ENCODE measurements around the gene PUS3.
"Not testable (repeated sequence)": the region's sequence is repeated elsewhere in the genome, so short reads cannot be mapped to it uniquely, and the experiment has no call there.

PUS3 gene

GRCh38 chr11:125865354-125865753, 37.7 kb downstream of the PUS3 start:
- not testable (repeated sequence) for DNase-seq (ENCODE audit: low spot score)

GRCh38 chr11:125862786-125863185, 40.2 kb downstream of the PUS3 start:
- DNase-seq (ENCODE audit: low spot score) = not testable (repeated sequence)

- not testable (repeated sequence) for DNase-seq (ENCODE audit: low spot score)
Observed at GRCh38 chr11:125857670-125858069, 45.3 kb downstream of the PUS3 start.

GRCh38 chr11:125846188-125846587, 56.8 kb downstream of the PUS3 start:
- DNase-seq (ENCODE audit: low spot score) = no peak

All from AG08396 (cell line).